Muscle layer of colon (tissue), 2 donors: Measurements from ENCODE around the gene P2RX7.
A peak's percentile ranks its signal among the peaks of the same experiment; 100 is the strongest.

ENCODE experiments used
- H3K27ac ChIP-seq: one replicate; pipeline ENCODE4 v1.7.0; 2013; ENCODE audit warnings: low read depth, mild to moderate bottlenecking, low read length, moderate library complexity
- H3K27me3 ChIP-seq, 2 donors: one replicate each; pipeline ENCODE4 v1.7.0; 2013; ENCODE audit warnings: low read length in 2 of 2, mild to moderate bottlenecking in 2 of 2; ENCODE audit not compliant: insufficient read depth in 2 of 2, control insufficient read depth in 1 of 2
- H3K36me3 ChIP-seq: one replicate; pipeline ENCODE4 v1.7.0; 2013; ENCODE audit warnings: mild to moderate bottlenecking, low read length; ENCODE audit not compliant: insufficient read depth
- H3K4me1 ChIP-seq: one replicate; pipeline ENCODE4 v1.7.0; 2013; ENCODE audit warnings: mild to moderate bottlenecking, low read length; ENCODE audit not compliant: insufficient read depth
- H3K4me3 ChIP-seq, 2 donors: one replicate each; pipeline ENCODE4 v1.7.0; 2013; ENCODE audit warnings: low read length in 2 of 2, low read depth in 1 of 2, mild to moderate bottlenecking in 1 of 2, moderate library complexity in 1 of 2
- H3K9ac ChIP-seq: one replicate; pipeline ENCODE4 v1.7.0; 2013; ENCODE audit warnings: low read length
- H3K9me3 ChIP-seq: one replicate; pipeline ENCODE4 v1.7.0; 2013; ENCODE audit warnings: mild to moderate bottlenecking, low read length
- donor health status: abdominal sarcoma.
- donor health status: Adenocarcinoma of cecum.

P2RX7 gene

GRCh38 chr12:121132601-121133481 lies at the start of gene P2RX7:
TSS of gene P2RX7 (plus strand) at chr12:121132876. CDS start at chr12:121132971, 95 bp downstream.
- Histone ChIP-seq H3K9me3 (no peaks in the 10 kb centered on the region), H3K4me3 (peak within 1 kb of the TSS; percentile 28 to 84), H3K9ac (no peak within 1 kb of the TSS), H3K36me3 (no peaks in the 10 kb centered on the region), H3K4me1 (peaks cover 21% of the 10 kb centered on the region), H3K27ac (peak within 1 kb of the TSS; percentile 75), H3K27me3 (no peaks in the 10 kb centered on the region)

GRCh38 chr12:121084229-121084628 lies 48.4 kb upstream of the P2RX7 start:
- Histone ChIP-seq H3K9me3 (no peaks in the 10 kb centered on the region), H3K27me3 (no peaks in the 10 kb centered on the region), H3K4me1 (no peaks in the 10 kb centered on the region), H3K36me3 (no peaks in the 10 kb centered on the region), H3K9ac (no peak overlapping the region), H3K27ac (no peak overlapping the region), H3K4me3 (no peak overlapping the region)

- no peaks in the 10 kb centered on the region for H3K4me1 ChIP-seq
- no peak overlapping the region for H3K4me3 ChIP-seq
- H3K36me3 ChIP-seq, result no peaks in the 10 kb centered on the region
- no peak overlapping the region for H3K9ac ChIP-seq
- H3K27me3 ChIP-seq, result no peaks in the 10 kb centered on the region
- H3K9me3 ChIP-seq, result no peaks in the 10 kb centered on the region
- no peak overlapping the region for H3K27ac ChIP-seq
Observed at GRCh38 chr12:121085069-121085468, 47.6 kb upstream of the P2RX7 start.

- Histone ChIP-seq H3K36me3 (no peaks in the 10 kb centered on the region), H3K27ac (no peak overlapping the region), H3K9ac (no peak overlapping the region), H3K27me3 (no peaks in the 10 kb centered on the region), H3K4me3 (no peak overlapping the region), H3K4me1 (no peaks in the 10 kb centered on the region), H3K9me3 (no peaks in the 10 kb centered on the region)
Observed at GRCh38 chr12:121085506-121086353, 46.9 kb upstream of the P2RX7 start.

GRCh38 chr12:121086781-121087295 lies 45.8 kb upstream of the P2RX7 start:
- H3K36me3 ChIP-seq, result no peaks in the 10 kb centered on the region
- H3K4me3 ChIP-seq, result no peak overlapping the region
- no peak overlapping the region for H3K9ac ChIP-seq
- H3K27ac ChIP-seq, result no peak overlapping the region
- no peaks in the 10 kb centered on the region for H3K4me1 ChIP-seq
- H3K9me3 ChIP-seq, result no peaks in the 10 kb centered on the region
- no peaks in the 10 kb centered on the region for H3K27me3 ChIP-seq

GRCh38 chr12:121087467-121088194 lies 45.0 kb upstream of the P2RX7 start:
- Histone ChIP-seq H3K4me3 (no peak overlapping the region), H3K9ac (no peak overlapping the region), H3K9me3 (no peaks in the 10 kb centered on the region), H3K36me3 (no peaks in the 10 kb centered on the region), H3K27me3 (no peaks in the 10 kb centered on the region), H3K27ac (no peak overlapping the region), H3K4me1 (no peaks in the 10 kb centered on the region)

- no peak overlapping the region for H3K27ac ChIP-seq
- H3K9ac ChIP-seq, result no peak overlapping the region
- H3K9me3 ChIP-seq, result no peaks in the 10 kb centered on the region
- H3K27me3 ChIP-seq, result no peaks in the 10 kb centered on the region
- H3K36me3 ChIP-seq, result no peaks in the 10 kb centered on the region
- no peaks in the 10 kb centered on the region for H3K4me1 ChIP-seq
- no peak overlapping the region for H3K4me3 ChIP-seq
Observed at GRCh38 chr12:121088195-121088585, 44.5 kb upstream of the P2RX7 start.

- Histone ChIP-seq H3K9ac (no peak overlapping the region), H3K36me3 (no peaks in the 10 kb centered on the region), H3K27me3 (no peaks in the 10 kb centered on the region), H3K4me3 (no peak overlapping the region), H3K27ac (no peak overlapping the region), H3K4me1 (no peaks in the 10 kb centered on the region), H3K9me3 (no peaks in the 10 kb centered on the region)
Observed at GRCh38 chr12:121089031-121089812, 43.5 kb upstream of the P2RX7 start.

GRCh38 chr12:121089813-121090430 lies 42.8 kb upstream of the P2RX7 start:
- Histone ChIP-seq H3K27ac (no peak overlapping the region), H3K9me3 (no peaks in the 10 kb centered on the region)

More at GRCh38 chr12:121089813-121090430, 42.8 kb upstream of the P2RX7 start:
- Histone ChIP-seq H3K9ac (no peak overlapping the region), H3K4me1 (no peaks in the 10 kb centered on the region), H3K27me3 (no peaks in the 10 kb centered on the region), H3K4me3 (no peak overlapping the region), H3K36me3 (no peaks in the 10 kb centered on the region)
